K562 (cell line): ENCODE data around the gene IDS. TPM values are rescaled to one million over a fixed set of nuclear protein-coding genes. Genes with fewer than 3 reads are reported as not detected.

ENCODE experiments used
- ATAC-seq: fragments of 200-7000 bp; cut with Tn5 transposase; 3 replicates; pipeline ENCODE4 v1.9.1; 2020; ENCODE audit warnings: moderate library complexity
- BruUV-seq: library from RNA; stranded (reverse); fragments of 400-500 nt; replicated peaks from 2 replicates; lab custom pipeline; 2021; lab: Mats Ljungman, UMichigan
- CTCF ChIA-PET: fragments of 300-600 bp; formaldehyde crosslinking; extraction: SDS; loops from one replicate; lab custom pipeline; 2021; ENCODE audit warnings: low intra/inter-chr PET ratio; lab: Yijun Ruan, JAX
- POLR2A ChIA-PET: fragments of 300-600, 350-650 bp; sonication (Branson Sonifier 250); formaldehyde crosslinking; extraction: SDS; loops from one replicate; lab custom pipeline; 2021; ENCODE audit warnings: antibody characterized with exemption, inconsistent platforms; lab: Yijun Ruan, JAX
- DNase-seq, 4 experiments: peaks; one replicate each; pipeline versions ENCODE4 v3.0.0 to v3.0.0-alpha.2; 2011 to 2018; ENCODE audit warnings: low spot score in 3 of 4, mixed read lengths in 3 of 4; ENCODE audit errors: extremely low read depth in 1 of 4
- FAIRE-seq: peaks from 2 replicates; lab custom pipeline; 2011; peaks lifted over from hg19 to GRCh38; lab: Jason Lieb, UNC
- H2AFZ ChIP-seq: 2 replicates; pipeline ENCODE4 v1.6.0; 2011; ENCODE audit warnings: low read depth, low read length, control low read depth, inconsistent platforms
- H3K27ac ChIP-seq: fragments of 200-600 bp; 3 replicates; pipeline ENCODE4 v1.8.0; 2011; ENCODE audit warnings: low read depth, mild to moderate bottlenecking, control low read depth, inconsistent platforms, low read length, moderate library complexity, mixed read lengths; ENCODE audit errors: extremely low read depth
- H3K27me3 ChIP-seq, 2 experiments: fragments of 300-600 bp in 1 of 2; 2 replicates in 1 of 2; 3 replicates in 1 of 2; pipeline versions ENCODE4 v1.6.0 to v1.8.0; 2011; ENCODE audit warnings: inconsistent platforms in 2 of 2, low read length in 2 of 2, mild to moderate bottlenecking in 1 of 2, mixed read lengths in 1 of 2, moderate library complexity in 1 of 2; ENCODE audit not compliant: control insufficient read depth in 2 of 2, insufficient read depth in 2 of 2
- H3K36me3 ChIP-seq: fragments of 300-600 bp; 3 replicates; pipeline ENCODE4 v1.8.0; 2011; ENCODE audit warnings: mild to moderate bottlenecking, low read length, inconsistent platforms; ENCODE audit not compliant: control insufficient read depth, insufficient read depth
- H3K4me1 ChIP-seq, 2 experiments: fragments of 200-600 bp in 1 of 2; replicated peaks in 1 of 2; 2 replicates in 1 of 2; 3 replicates in 1 of 2; pipeline versions ENCODE4 v1.5.1 to v1.8.0; 2011; ENCODE audit warnings: inconsistent platforms in 2 of 2, low read length in 2 of 2, mild to moderate bottlenecking in 1 of 2, mixed read lengths in 1 of 2, moderate library complexity in 1 of 2; ENCODE audit not compliant: control insufficient read depth in 2 of 2, insufficient read depth in 2 of 2
- H3K4me2 ChIP-seq: 2 replicates; pipeline ENCODE4 v1.6.1; 2011; ENCODE audit warnings: low read length, control low read depth, inconsistent platforms, mixed read lengths; ENCODE audit not compliant: insufficient read depth
- H3K4me3 ChIP-seq: fragments of 200-600 bp; sonication (generic), shearing (Covaris generic); 2 replicates; pipeline ENCODE4 v1.5.1; 2016; ENCODE audit warnings: control low read depth, inconsistent platforms
- H3K79me2 ChIP-seq: fragments of 200-600 bp; 3 replicates; pipeline ENCODE4 v1.8.0; 2011; ENCODE audit warnings: low read length, inconsistent platforms; ENCODE audit not compliant: control insufficient read depth, insufficient read depth
- H3K9ac ChIP-seq, 2 experiments: 2 replicates each; pipeline versions ENCODE4 v1.6.0 to v1.6.1; 2011; ENCODE audit warnings: low read depth in 2 of 2, low read length in 2 of 2, control low read depth in 1 of 2, inconsistent platforms in 1 of 2, mild to moderate bottlenecking in 1 of 2, mixed read lengths in 1 of 2; ENCODE audit not compliant: insufficient read depth in 1 of 2
- H3K9me1 ChIP-seq: one replicate; pipeline ENCODE4 v1.6.0; 2011; ENCODE audit warnings: inconsistent platforms, mild to moderate bottlenecking, low read length, moderate library complexity; ENCODE audit not compliant: control insufficient read depth, insufficient read depth
- H3K9me3 ChIP-seq: replicated peaks from 2 replicates; pipeline ENCODE4 v1.5.1; 2011; ENCODE audit warnings: low read depth, low read length, inconsistent platforms; ENCODE audit not compliant: control insufficient read depth, insufficient read depth
- H4K20me1 ChIP-seq: replicated peaks from 2 replicates; pipeline ENCODE4 v1.6.1; 2011; ENCODE audit warnings: low read length, inconsistent platforms, mixed read lengths; ENCODE audit not compliant: control insufficient read depth, insufficient read depth
- ATF3 ChIP-seq, 2 experiments: fragments of 450-650 bp in 1 of 2; sonication (generic) in 1 of 2; formaldehyde crosslinking in 1 of 2; IDR thresholded peaks in 1 of 2; conservative IDR thresholded peaks in 1 of 2; 2 replicates each; pipeline versions ENCODE4 v1.6.1 to v1.8.1; 2016 to 2023; ENCODE audit warnings: mild to moderate bottlenecking in 2 of 2, moderate library complexity in 2 of 2, inconsistent platforms in 1 of 2, missing genetic modification reagents in 1 of 2
- ATF7 ChIP-seq: fragments of 450-650 bp; IDR thresholded peaks from 2 replicates; pipeline ENCODE4 v1.7.1; 2014; ENCODE audit warnings: mild to moderate bottlenecking, moderate library complexity
- DPF2 ChIP-seq: fragments of 450-650 bp; IDR thresholded peaks from 2 replicates; pipeline ENCODE4 v1.6.1; 2016
- HDAC6 ChIP-seq: IDR thresholded peaks from 2 replicates; pipeline ENCODE4 v1.6.1; 2012; ENCODE audit warnings: low read depth, mild to moderate bottlenecking, control low read depth, inconsistent platforms, low read length, moderate library complexity
- KDM4B ChIP-seq, 2 experiments: fragments of 450-650 bp in 1 of 2; sonication (generic) in 1 of 2; IDR thresholded peaks; 2 replicates each; pipeline ENCODE4 v1.6.1; 2016 to 2017; ENCODE audit warnings: borderline replicate concordance in 2 of 2, antibody characterized with exemption in 1 of 2, low read depth in 1 of 2, mild to moderate bottlenecking in 1 of 2
- LCOR ChIP-seq: sonication (generic); formaldehyde crosslinking; IDR thresholded peaks from 2 replicates; pipeline ENCODE4 v1.8.0; 2022; ENCODE audit warnings: mild to moderate bottlenecking, missing genetic modification reagents
- RFX1 ChIP-seq: fragments of 450-650 bp; IDR thresholded peaks from 2 replicates; pipeline ENCODE4 v1.6.1; 2016; ENCODE audit warnings: mild to moderate bottlenecking, moderate library complexity
- SUPT5H ChIP-seq: fragments of 450-650 bp; IDR thresholded peaks from 2 replicates; pipeline ENCODE4 v1.6.1; 2016
- TRIM25 ChIP-seq: fragments of 450-650 bp; IDR thresholded peaks from 2 replicates; pipeline ENCODE4 v1.7.0; 2016; ENCODE audit warnings: borderline replicate concordance
- ZNF282 ChIP-seq: sonication (generic); formaldehyde crosslinking; IDR thresholded peaks from 2 replicates; pipeline ENCODE4 v1.8.1; 2023; ENCODE audit warnings: missing genetic modification reagents
- WGBS: fragments of 100-300 bp; shearing (Covaris generic); methylation state at CpG from one replicate; pipeline ENCODE4 v1.1.6; 2016; ENCODE audit warnings: low coverage, mixed read lengths; ENCODE audit not compliant: insufficient coverage; ENCODE audit errors: missing lambda C conversion rate; 5-methylcytosine and 5-hydroxymethylcytosine counted together
- in situ Hi-C: fragments of 300-500 bp; cut with MboI; formaldehyde crosslinking; loops from 4 replicates; pipeline ENCODE4 v1.15.0; 2018; ENCODE audit warnings: inconsistent platforms, mixed read lengths
- intact Hi-C: fragments of 100-400 bp; cut with micrococcal nuclease; formaldehyde crosslinking; loops from 2 replicates; pipeline ENCODE4 v1.14.2; 2022
- polyA plus RNA-seq, 8 experiments: library from polyadenylated mRNA; depleted of rRNA in 4 of 8; stranded (reverse) in 5 of 8; unstranded in 3 of 8; fragments of >200 nt; fragmentation: Nextera tagmentation in 2 of 8; fragmentation: Illumina TruSeq in 1 of 8; extraction: Ambion mirVana in 2 of 8; extraction: Trizol in 1 of 8; gene quantifications; 2 replicates each; pipeline versions ENCODE4 v1.2.1 to v1.2.3, GENCODE V29; 2011 to 2014; ENCODE audit warnings: inconsistent platforms in 1 of 8, missing spikeins in 1 of 8
- total RNA-seq, 7 experiments: library from RNA; depleted of rRNA in 6 of 7; stranded (reverse); fragments of >200 nt in 6 of 7; fragmentation: Illumina TruSeq in 2 of 7; extraction: Trizol in 2 of 7; gene quantifications; 2 replicates each; pipeline versions ENCODE4 v1.2.1 to v1.2.3, GENCODE V29; 2011 to 2021; ENCODE audit warnings: low replicate concordance in 1 of 7

IDS gene
- total and polyA plus RNA-seq, 9 of the 15 experiments (the other 6 are each of a cell fraction or from before 2014, with no cell fraction given): 2.0 to 18.6 (median 8.6) TPM

GRCh38 chrX:149504226-149504914 lies 736 bp downstream of the IDS start:
- in situ Hi-C loops: loop anchor here (25.0 kb wide), 1 partner anchor 133 kb away; the partner anchor contains the start of gene TMEM185A
- POLR2A ChIA-PET: no interaction called here
- no peak for TF ChIP-seq LCOR (CRISPR knock-in tag)
- TF ChIP-seq DPF2: no peak; the same call in 1 of the 2 replicates
- no peak for TF ChIP-seq ATF3 (IDR thresholded peaks at IDR 0.05)
- TF ChIP-seq ATF3 (CRISPR knock-in tag; conservative IDR thresholded peaks at IDR 0.05): no peak
- 0 out of 2 replicates have a peak, but pooled peaks have one; percentile 22 for TF ChIP-seq RFX1
- peak; percentile 75; the same call in 1 of the 2 replicates for TF ChIP-seq TRIM25
- TF ChIP-seq ATF7: no peak
- no peak; a peak in 1 of 4 replicates for TF ChIP-seq KDM4B (IDR thresholded peaks at IDR 0.05; ENCODE audit: borderline replicate concordance in 2 of 2, low read depth in 1 of 2)
- TF ChIP-seq ZNF282 (CRISPR knock-in tag): no peak
- no peak for TF ChIP-seq HDAC6
- TF ChIP-seq SUPT5H: no peak

More at GRCh38 chrX:149504226-149504914, 736 bp downstream of the IDS start:
- intact Hi-C loops: no loop called here
- Histone ChIP-seq H3K4me2 (peak overlapping the region; percentile 84), H3K79me2 (no peaks in the 10 kb centered on the region), H3K27ac (peak overlapping the region; percentile 59; the same call in 2 of the 3 replicates), H3K9me3 (no peaks in the 10 kb centered on the region), H4K20me1 (no peaks in the 10 kb centered on the region; the same call in 1 of the 2 replicates), H3K9me1 (no peaks in the 10 kb centered on the region), H2AFZ (peak overlapping the region; percentile 89), H3K9ac (peak overlapping the region in 1 of 2 experiments; percentile 50; a peak in 2 of 4 replicates), H3K4me1 (peaks cover 11 to 14% of the 10 kb centered on the region in 2 experiments; a peak in 2 of 5 replicates), H3K4me3 (peak overlapping the region; percentile 42), H3K36me3 (no peaks in the 10 kb centered on the region), H3K27me3 (peaks cover 0 to 1% of the 10 kb centered on the region in 2 experiments; a peak in 3 of 5 replicates)
- FAIRE-seq: peak; percentile 65
- BruUV-seq: TSS peak; percentile 57
- WGBS: 24% methylated on average over 8 of the region's 10 CpGs
- peak; percentile 37 to 65 (median 46) for DNase-seq
- ATAC-seq: peak; percentile 82
- CTCF ChIA-PET: no interaction called here
